ENCODE measurements around the gene SH3RF1. TPM values are rescaled to one million over a fixed set of nuclear protein-coding genes. Genes with fewer than 3 reads are reported as not detected.

Gene SH3RF1
- total and polyA plus RNA-seq, 2 of the 8 experiments (the other 6 are each of a cell fraction or from before 2014, with no cell fraction given): 6.9 to 15.1 TPM

DNA sequence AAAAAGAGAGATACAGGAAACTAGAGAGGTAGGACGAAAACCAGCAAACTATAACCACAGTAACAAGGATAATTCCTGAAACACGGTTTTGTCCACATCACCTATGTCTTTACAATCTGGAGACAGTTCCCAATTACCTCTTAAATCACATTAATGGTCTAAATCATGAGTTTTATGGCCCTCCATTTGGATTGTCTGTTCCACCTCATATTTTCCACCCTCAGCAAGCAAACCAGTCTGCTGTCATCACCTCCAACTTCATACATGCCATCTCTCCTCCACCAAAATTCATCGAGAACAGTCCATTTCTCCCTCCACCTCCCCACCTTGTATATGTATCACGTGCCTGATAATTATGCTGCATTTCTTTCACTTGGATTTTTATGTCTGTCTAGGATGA is 107.3 kb downstream of the SH3RF1 start:
- Histone ChIP-seq H2AFZ (ENCODE audit: low read length) (no peak overlapping the region), H2BK120ac (replicated peaks; ENCODE audit: low read depth, low read length) (no peak overlapping the region), H3K4me2 (ENCODE audit: insufficient read depth in 1 of 2, low read depth in 2 of 2, low read length in 2 of 2) (no peak overlapping the region), H3K56ac (replicated peaks; ENCODE audit: insufficient read length, low read depth, low read length) (no peak overlapping the region), H3K27ac (ENCODE audit: low read depth, low read length) (no peak overlapping the region), H2BK20ac (ENCODE audit: low read length) (no peak overlapping the region), H2BK5ac (ENCODE audit: low read depth, low read length) (no peak overlapping the region), H4K5ac (ENCODE audit: insufficient read length, low read depth, low read length) (no peak overlapping the region), H3K36me3 (ENCODE audit: control insufficient read depth in 2 of 4, insufficient read depth in 4 of 4, low read length in 3 of 4) (no peaks in the 10 kb centered on the region), H3K4ac (replicated peaks; ENCODE audit: insufficient read length, low read depth, low read length) (no peak overlapping the region), H3K4me1 (replicated peaks in 1 of 4; ENCODE audit: control insufficient read depth in 3 of 4, insufficient read depth in 4 of 4, low read length in 3 of 4) (peaks cover 0 to 10% (median 0%) of the 10 kb centered on the region in 4 experiments; a peak in 3 of 7 replicates), H4K8ac (ENCODE audit: extremely low read depth, insufficient read depth, low read length) (no peak overlapping the region), H2BK12ac (ENCODE audit: low read depth, low read length) (no peak overlapping the region), H2BK15ac (ENCODE audit: low read length) (no peak overlapping the region), H4K91ac (replicated peaks; ENCODE audit: insufficient read length, low read length) (no peak overlapping the region), H4K20me1 (replicated peaks in 1 of 2; ENCODE audit: control insufficient read depth in 1 of 2, insufficient read depth in 2 of 2, low read length in 2 of 2) (peaks cover 0 to 3% of the 10 kb centered on the region in 2 experiments), H3K9me3 (ENCODE audit: insufficient read depth in 2 of 2, low read depth in 1 of 2, low read length in 1 of 2) (no peaks in the 10 kb centered on the region), H3K4me3 (ENCODE audit: extremely low read depth in 1 of 4, insufficient read depth in 2 of 4, low read depth in 3 of 4, low read length in 4 of 4) (no peak overlapping the region), H3K79me1 (ENCODE audit: low read depth, low read length) (no peaks in the 10 kb centered on the region), H3K23ac (ENCODE audit: insufficient read length) (no peak overlapping the region), H3K23me2 (ENCODE audit: low read depth, low read length) (no peaks in the 10 kb centered on the region), H3K79me2 (ENCODE audit: control insufficient read depth in 1 of 2, insufficient read depth in 2 of 2, low read length in 2 of 2) (no peaks in the 10 kb centered on the region), H3K14ac (ENCODE audit: insufficient read length) (no peak overlapping the region), H3K9ac (replicated peaks in 1 of 4; ENCODE audit: extremely low read depth in 1 of 4, low read depth in 3 of 4, low read length in 3 of 4) (no peak overlapping the region), H2AK5ac (ENCODE audit: low read depth, low read length) (no peak overlapping the region), H3K27me3 (replicated peaks in 1 of 4; ENCODE audit: control insufficient read depth in 3 of 4, extremely low read depth in 1 of 4, insufficient read depth in 3 of 4, low read length in 3 of 4) (no peaks in the 10 kb centered on the region), H3K18ac (ENCODE audit: extremely low read depth, low read length) (no peak overlapping the region)
- DNase-seq (ENCODE audit: low read depth in 1 of 2, low spot score in 2 of 2) (no peak), FAIRE-seq (no peak)
- 90% methylated on average over 4 of the region's 4 CpGs; no CpG with 5 or more reads in 1 of the 2 experiments for WGBS, 2 experiments (ENCODE audit: extremely low coverage in 1 of 2, insufficient coverage in 1 of 2, insufficient read length in 1 of 2, insufficient replicate concordance in 2 of 2, low coverage in 1 of 2, low lambda C conversion rate in 2 of 2, missing lambda C conversion rate in 1 of 2)
- TF ChIP-seq SP2 (IDR thresholded peaks at IDR 0.05; ENCODE audit: low read length): no peak
- TF ChIP-seq TAF1 (IDR thresholded peaks at IDR 0.05; ENCODE audit: low read depth, low read length): no peak
- no peak for TF ChIP-seq CHD1 (IDR thresholded peaks at IDR 0.05; ENCODE audit: low read depth, low read length)
- TF ChIP-seq, protein P1, sequence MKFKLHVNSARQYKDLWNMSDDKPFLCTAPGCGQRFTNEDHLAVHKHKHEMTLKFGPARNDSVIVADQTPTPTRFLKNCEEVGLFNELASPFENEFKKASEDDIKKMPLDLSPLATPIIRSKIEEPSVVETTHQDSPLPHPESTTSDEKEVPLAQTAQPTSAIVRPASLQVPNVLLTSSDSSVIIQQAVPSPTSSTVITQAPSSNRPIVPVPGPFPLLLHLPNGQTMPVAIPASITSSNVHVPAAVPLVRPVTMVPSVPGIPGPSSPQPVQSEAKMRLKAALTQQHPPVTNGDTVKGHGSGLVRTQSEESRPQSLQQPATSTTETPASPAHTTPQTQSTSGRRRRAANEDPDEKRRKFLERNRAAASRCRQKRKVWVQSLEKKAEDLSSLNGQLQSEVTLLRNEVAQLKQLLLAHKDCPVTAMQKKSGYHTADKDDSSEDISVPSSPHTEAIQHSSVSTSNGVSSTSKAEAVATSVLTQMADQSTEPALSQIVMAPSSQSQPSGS (IDR thresholded peaks at IDR 0.05; ENCODE audit: low read length): no peak
- ChIA-PET POLR2A (ENCODE audit: partially characterized antibody) (no interaction called here), CTCF (ENCODE audit: partially characterized antibody) (interaction anchor here (0.8 kb wide), 1 partner anchor 117 kb away, joined by 3 read pairs; no protein-coding TSS in a partner anchor)
